ENCODE data around the gene PACRG.

GRCh38 chr6:162941128-162941527 is 213.4 kb downstream of the PACRG start:
- TF ChIP-seq CTCF (IDR thresholded peaks at IDR 0.05; ENCODE audit: low read depth, low read length, missing input control), result no peak
- TF ChIP-seq MAX (IDR thresholded peaks at IDR 0.05), result no peak
- TF ChIP-seq TAF1 (conservative IDR thresholded peaks at IDR 0.05), result no peak
- TF ChIP-seq EGR1 (IDR thresholded peaks at IDR 0.05; ENCODE audit: low read depth in 2 of 2), result no peak
- no peak for TF ChIP-seq ATF3 (IDR thresholded peaks at IDR 0.05)
- no peak for TF ChIP-seq GABPA (IDR thresholded peaks at IDR 0.05 in 1 of 2, conservative IDR thresholded peaks at IDR 0.05 in 1 of 2)
- no peak for TF ChIP-seq RAD21 (IDR thresholded peaks at IDR 0.05)
